ENCODE data around the gene DAB2IP.
A peak's percentile ranks its signal among the peaks of the same experiment; 100 is the strongest.

Gene DAB2IP

DNA sequence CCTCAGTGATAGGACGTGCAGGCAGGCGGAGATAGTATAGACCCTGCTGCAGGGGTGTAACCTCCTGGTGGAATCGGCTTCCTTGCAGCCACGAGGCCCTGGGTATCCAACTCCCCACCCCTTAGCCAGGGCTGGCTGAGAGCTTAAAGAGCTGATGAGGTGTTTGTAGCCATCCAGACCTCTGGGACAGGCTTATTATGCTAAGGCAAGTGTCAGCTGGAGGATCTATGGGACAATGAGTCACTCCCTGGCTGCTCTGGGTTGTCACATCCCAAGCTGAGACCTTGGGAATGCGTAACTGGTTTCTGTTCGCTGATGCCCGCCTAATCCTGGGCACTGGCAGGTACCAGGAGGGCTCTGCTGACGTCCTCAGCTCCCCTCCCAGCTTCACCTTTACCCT lies 38.9 kb downstream of the DAB2IP start:
- peaks cover 3 to 6% of the 10 kb centered on the region in 2 donors for H3K4me1 ChIP-seq (ENCODE audit: control insufficient read depth in 1 of 2, insufficient read depth in 2 of 2, low read length in 2 of 2)
- H3K9ac ChIP-seq (ENCODE audit: low read depth in 1 of 2, low read length in 2 of 2): no peak overlapping the region
- H3K4me3 ChIP-seq (ENCODE audit: low read depth in 1 of 2, low read length in 2 of 2): no peak overlapping the region
- no peaks in the 10 kb centered on the region for H3K9me3 ChIP-seq (ENCODE audit: control insufficient read depth in 1 of 2, low read length in 2 of 2)
- H3K27me3 ChIP-seq (ENCODE audit: control insufficient read depth in 1 of 2, insufficient read depth in 2 of 2, low read length in 2 of 2): no peaks in the 10 kb centered on the region
- H3K27ac ChIP-seq (ENCODE audit: low read depth, low read length): no peak overlapping the region
- no peaks in the 10 kb centered on the region for H3K36me3 ChIP-seq (ENCODE audit: control insufficient read depth in 1 of 2, insufficient read depth in 2 of 2, low read length in 2 of 2)

DNA sequence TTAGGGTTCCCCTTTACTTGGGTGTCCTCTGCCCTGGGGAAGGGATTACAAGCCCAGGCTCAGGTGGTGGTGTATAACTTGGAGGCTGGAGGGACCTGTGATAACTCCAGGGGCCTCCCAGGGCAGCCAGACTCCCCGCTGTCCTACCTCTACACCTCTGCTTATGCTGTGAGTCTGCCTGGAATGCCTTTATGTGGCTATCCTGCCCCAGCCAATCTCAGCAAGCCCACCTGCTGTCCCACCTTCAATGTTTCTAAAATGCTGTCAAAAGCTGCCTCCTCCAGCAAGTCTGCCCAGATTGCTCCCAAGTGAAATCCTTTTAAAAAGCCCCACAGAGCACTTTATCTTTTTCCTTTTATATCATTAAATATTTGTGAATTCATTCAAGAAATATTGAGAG lies 39.3 kb downstream of the DAB2IP start:
- no peak overlapping the region for H3K4me3 ChIP-seq (ENCODE audit: low read depth in 1 of 2, low read length in 2 of 2)
- no peak overlapping the region for H3K27ac ChIP-seq (ENCODE audit: low read depth, low read length)
- no peak overlapping the region for H3K9ac ChIP-seq (ENCODE audit: low read depth in 1 of 2, low read length in 2 of 2)
- no peaks in the 10 kb centered on the region for H3K9me3 ChIP-seq (ENCODE audit: control insufficient read depth in 1 of 2, low read length in 2 of 2)
- H3K36me3 ChIP-seq (ENCODE audit: control insufficient read depth in 1 of 2, insufficient read depth in 2 of 2, low read length in 2 of 2): no peaks in the 10 kb centered on the region
- H3K27me3 ChIP-seq (ENCODE audit: control insufficient read depth in 1 of 2, insufficient read depth in 2 of 2, low read length in 2 of 2): no peaks in the 10 kb centered on the region
- H3K4me1 ChIP-seq (ENCODE audit: control insufficient read depth in 1 of 2, insufficient read depth in 2 of 2, low read length in 2 of 2): peaks cover 3 to 6% of the 10 kb centered on the region in 2 donors

DNA sequence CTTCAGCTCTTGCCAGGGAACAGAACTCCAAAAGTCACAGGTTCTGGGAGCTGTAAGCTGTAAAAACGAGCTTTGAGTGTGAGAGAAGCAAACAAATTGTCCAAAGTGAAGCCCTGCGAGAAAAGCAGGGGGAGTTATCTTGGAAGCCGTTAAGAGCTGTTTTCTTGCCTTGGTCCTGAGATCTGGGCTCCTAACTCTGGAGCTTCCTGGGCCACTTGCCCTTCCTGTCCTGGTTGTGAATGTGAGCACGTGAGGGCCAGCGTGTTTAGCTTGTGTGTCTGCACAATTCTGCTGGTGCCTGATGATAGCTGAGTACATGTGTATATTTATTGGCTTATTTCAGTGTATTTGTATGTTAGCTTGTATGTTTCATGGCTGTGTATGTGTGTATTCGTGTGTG lies 40.5 kb downstream of the DAB2IP start:
- peaks cover 3 to 6% of the 10 kb centered on the region in 2 donors for H3K4me1 ChIP-seq (ENCODE audit: control insufficient read depth in 1 of 2, insufficient read depth in 2 of 2, low read length in 2 of 2)
- no peak overlapping the region for H3K27ac ChIP-seq (ENCODE audit: low read depth, low read length)
- H3K36me3 ChIP-seq (ENCODE audit: control insufficient read depth in 1 of 2, insufficient read depth in 2 of 2, low read length in 2 of 2): no peaks in the 10 kb centered on the region
- no peaks in the 10 kb centered on the region for H3K27me3 ChIP-seq (ENCODE audit: control insufficient read depth in 1 of 2, insufficient read depth in 2 of 2, low read length in 2 of 2)
- H3K9ac ChIP-seq (ENCODE audit: low read depth in 1 of 2, low read length in 2 of 2): no peak overlapping the region
- no peaks in the 10 kb centered on the region for H3K9me3 ChIP-seq (ENCODE audit: control insufficient read depth in 1 of 2, low read length in 2 of 2)
- no peak overlapping the region for H3K4me3 ChIP-seq (ENCODE audit: low read depth in 1 of 2, low read length in 2 of 2)

DNA sequence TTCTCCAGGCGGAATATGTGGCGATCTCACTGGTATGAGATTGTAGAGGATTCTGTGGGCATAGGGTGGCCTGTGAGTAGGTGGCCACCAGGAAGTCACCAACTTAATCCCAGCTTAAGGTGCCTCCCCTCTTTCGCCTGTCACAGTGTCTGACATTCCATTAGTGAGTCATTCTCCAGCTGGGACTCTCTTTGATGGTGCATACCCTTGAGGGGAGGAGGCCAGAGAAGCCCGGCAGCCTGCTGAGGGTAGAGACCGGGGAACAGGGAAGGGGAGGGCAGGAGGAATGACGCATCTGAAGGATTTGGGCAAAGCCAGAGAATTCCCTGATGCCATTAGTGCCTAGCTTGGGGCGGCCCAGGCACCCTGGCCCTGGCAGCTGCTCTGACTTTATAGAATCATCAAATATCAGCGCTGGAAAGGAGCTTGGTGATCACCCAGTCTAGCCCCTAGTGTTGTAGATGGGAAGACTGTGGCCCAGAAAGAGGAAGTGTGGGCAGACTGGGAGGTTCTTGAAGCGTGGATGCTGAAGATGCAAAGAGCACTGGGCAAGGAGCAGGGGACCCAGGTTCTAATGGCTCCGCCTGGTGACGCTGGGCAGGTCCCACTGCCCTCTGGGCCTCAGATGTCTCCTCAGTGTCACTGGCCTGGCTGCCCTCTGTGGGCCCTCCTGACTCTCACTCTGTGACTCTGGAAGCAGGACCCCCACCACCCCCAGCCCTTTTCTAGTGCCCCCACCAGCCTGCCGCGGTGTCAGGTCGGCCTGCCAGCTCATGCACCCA lies 41.4 kb downstream of the DAB2IP start:
- H3K27ac ChIP-seq (ENCODE audit: low read depth, low read length): peak overlapping the region; percentile 10
- no peaks in the 10 kb centered on the region for H3K36me3 ChIP-seq (ENCODE audit: control insufficient read depth in 1 of 2, insufficient read depth in 2 of 2, low read length in 2 of 2)

DNA sequence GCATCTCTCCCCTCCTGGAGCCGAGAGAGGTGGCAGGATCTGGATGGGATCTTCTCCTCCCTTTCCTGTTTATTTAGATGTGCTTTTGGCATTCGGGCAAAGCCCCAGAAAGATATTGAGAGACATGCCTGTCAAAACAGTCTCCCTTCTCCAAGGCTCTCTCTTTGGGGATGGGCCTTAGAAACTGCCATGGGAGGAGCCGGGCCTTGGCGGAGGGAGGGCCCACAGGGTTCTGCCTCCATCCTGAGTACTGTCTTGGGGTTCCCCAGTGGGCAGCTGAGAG lies 41.9 kb downstream of the DAB2IP start:
- H3K4me3 ChIP-seq (ENCODE audit: low read depth in 1 of 2, low read length in 2 of 2): no peak overlapping the region
- H3K4me1 ChIP-seq (ENCODE audit: control insufficient read depth in 1 of 2, insufficient read depth in 2 of 2, low read length in 2 of 2): peaks cover 6 to 7% of the 10 kb centered on the region in 2 donors
- H3K9me3 ChIP-seq (ENCODE audit: control insufficient read depth in 1 of 2, low read length in 2 of 2): no peaks in the 10 kb centered on the region
- peaks cover 0 to 4% of the 10 kb centered on the region in 2 donors for H3K27me3 ChIP-seq (ENCODE audit: control insufficient read depth in 1 of 2, insufficient read depth in 2 of 2, low read length in 2 of 2)
- no peak overlapping the region for H3K27ac ChIP-seq (ENCODE audit: low read depth, low read length)
- no peak overlapping the region for H3K9ac ChIP-seq (ENCODE audit: low read depth in 1 of 2, low read length in 2 of 2)
- no peaks in the 10 kb centered on the region for H3K36me3 ChIP-seq (ENCODE audit: control insufficient read depth in 1 of 2, insufficient read depth in 2 of 2, low read length in 2 of 2)

More for the DNA sequence above, 41.4 kb downstream of the DAB2IP start:
- Histone ChIP-seq H3K9me3 (ENCODE audit: control insufficient read depth in 1 of 2, low read length in 2 of 2) (no peaks in the 10 kb centered on the region), H3K27me3 (ENCODE audit: control insufficient read depth in 1 of 2, insufficient read depth in 2 of 2, low read length in 2 of 2) (no peaks in the 10 kb centered on the region), H3K4me1 (ENCODE audit: control insufficient read depth in 1 of 2, insufficient read depth in 2 of 2, low read length in 2 of 2) (peaks cover 3 to 6% of the 10 kb centered on the region in 2 donors), H3K9ac (ENCODE audit: low read depth in 1 of 2, low read length in 2 of 2) (no peak overlapping the region), H3K4me3 (ENCODE audit: low read depth in 1 of 2, low read length in 2 of 2) (no peak overlapping the region)

DNA sequence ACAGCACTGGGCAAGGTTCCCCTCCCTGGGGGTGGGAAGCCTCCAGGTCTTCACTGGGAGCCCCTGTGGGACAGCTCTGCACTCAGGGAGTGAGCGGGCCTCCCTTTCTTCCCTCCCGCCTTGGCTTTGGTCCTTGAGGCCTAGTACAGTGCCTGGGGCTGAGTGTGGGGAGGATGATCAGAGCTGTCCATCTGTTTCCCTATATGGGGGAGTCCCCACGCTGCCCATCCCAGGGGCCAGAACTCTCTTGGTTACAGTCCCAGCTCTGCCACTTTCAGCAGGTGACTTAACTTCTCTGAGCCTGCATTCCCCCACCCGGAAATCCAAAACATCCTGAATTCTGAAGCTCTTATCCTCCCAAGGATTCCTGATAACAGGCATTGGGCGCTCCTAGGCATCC lies 42.6 kb downstream of the DAB2IP start:
- Histone ChIP-seq H3K4me3 (ENCODE audit: low read depth in 1 of 2, low read length in 2 of 2) (no peak overlapping the region), H3K27ac (ENCODE audit: low read depth, low read length) (no peak overlapping the region), H3K9me3 (ENCODE audit: control insufficient read depth in 1 of 2, low read length in 2 of 2) (no peaks in the 10 kb centered on the region), H3K9ac (ENCODE audit: low read depth in 1 of 2, low read length in 2 of 2) (no peak overlapping the region), H3K36me3 (ENCODE audit: control insufficient read depth in 1 of 2, insufficient read depth in 2 of 2, low read length in 2 of 2) (no peaks in the 10 kb centered on the region), H3K4me1 (ENCODE audit: control insufficient read depth in 1 of 2, insufficient read depth in 2 of 2, low read length in 2 of 2) (peaks cover 6 to 10% of the 10 kb centered on the region in 2 donors), H3K27me3 (ENCODE audit: control insufficient read depth in 1 of 2, insufficient read depth in 2 of 2, low read length in 2 of 2) (peaks cover 0 to 6% of the 10 kb centered on the region in 2 donors)

DNA sequence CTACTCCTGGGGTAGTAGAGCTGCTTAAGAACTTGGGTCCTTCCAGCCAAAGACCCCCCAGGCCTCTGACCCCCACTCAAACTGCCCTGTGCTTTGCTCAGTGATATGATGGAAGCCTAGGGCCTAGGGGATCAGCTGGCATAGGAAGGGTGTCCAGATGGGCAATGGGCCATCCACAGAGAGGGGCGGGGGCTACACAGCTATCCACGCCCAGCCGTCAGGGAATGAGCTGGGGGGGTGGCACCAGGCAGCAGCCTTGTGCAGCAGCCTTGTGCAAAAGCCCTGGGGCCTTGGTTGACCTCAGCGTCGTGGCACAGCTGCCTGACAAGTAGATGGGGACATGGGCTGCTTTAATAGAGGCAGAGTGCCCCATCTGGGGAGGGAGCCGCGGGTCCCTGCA lies 43.2 kb downstream of the DAB2IP start:
- Histone ChIP-seq H3K9ac (ENCODE audit: low read depth in 1 of 2, low read length in 2 of 2) (no peak overlapping the region), H3K27ac (ENCODE audit: low read depth, low read length) (no peak overlapping the region), H3K9me3 (ENCODE audit: control insufficient read depth in 1 of 2, low read length in 2 of 2) (no peaks in the 10 kb centered on the region)

DNA sequence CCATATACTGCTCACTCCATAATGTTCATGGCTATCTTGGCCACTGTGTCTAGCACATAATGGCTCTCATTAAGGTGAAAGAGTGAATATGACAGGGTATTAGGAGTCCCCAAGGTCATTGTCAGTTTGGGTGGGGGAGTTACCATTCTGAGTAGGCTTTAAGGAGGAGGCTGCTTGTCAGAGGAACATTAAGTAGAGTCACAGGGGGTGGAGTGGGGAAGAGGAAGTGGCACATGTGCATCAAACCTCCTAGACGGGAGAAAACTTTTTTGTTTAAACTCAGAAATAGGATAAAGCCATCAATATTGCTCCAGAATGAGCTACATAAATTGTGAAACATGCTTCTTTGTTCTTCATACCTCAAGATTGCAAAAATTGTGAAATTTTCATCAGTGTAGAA lies 45.5 kb downstream of the DAB2IP start:
- peaks cover 15 to 18% of the 10 kb centered on the region in 2 donors for H3K4me1 ChIP-seq (ENCODE audit: control insufficient read depth in 1 of 2, insufficient read depth in 2 of 2, low read length in 2 of 2)
- no peak overlapping the region for H3K4me3 ChIP-seq (ENCODE audit: low read depth in 1 of 2, low read length in 2 of 2)
- H3K36me3 ChIP-seq (ENCODE audit: control insufficient read depth in 1 of 2, insufficient read depth in 2 of 2, low read length in 2 of 2): no peaks in the 10 kb centered on the region
- no peaks in the 10 kb centered on the region for H3K9me3 ChIP-seq (ENCODE audit: control insufficient read depth in 1 of 2, low read length in 2 of 2)
- peaks cover 0 to 13% of the 10 kb centered on the region in 2 donors for H3K27me3 ChIP-seq (ENCODE audit: control insufficient read depth in 1 of 2, insufficient read depth in 2 of 2, low read length in 2 of 2)
- H3K27ac ChIP-seq (ENCODE audit: low read depth, low read length): no peak overlapping the region
- H3K9ac ChIP-seq (ENCODE audit: low read depth in 1 of 2, low read length in 2 of 2): no peak overlapping the region

More for the DNA sequence above, 43.2 kb downstream of the DAB2IP start:
- no peak overlapping the region for H3K4me3 ChIP-seq (ENCODE audit: low read depth in 1 of 2, low read length in 2 of 2)
- peaks cover 6 to 11% of the 10 kb centered on the region in 2 donors for H3K4me1 ChIP-seq (ENCODE audit: control insufficient read depth in 1 of 2, insufficient read depth in 2 of 2, low read length in 2 of 2)
- H3K36me3 ChIP-seq (ENCODE audit: control insufficient read depth in 1 of 2, insufficient read depth in 2 of 2, low read length in 2 of 2): no peaks in the 10 kb centered on the region
- H3K27me3 ChIP-seq (ENCODE audit: control insufficient read depth in 1 of 2, insufficient read depth in 2 of 2, low read length in 2 of 2): peaks cover 0 to 6% of the 10 kb centered on the region in 2 donors

DNA sequence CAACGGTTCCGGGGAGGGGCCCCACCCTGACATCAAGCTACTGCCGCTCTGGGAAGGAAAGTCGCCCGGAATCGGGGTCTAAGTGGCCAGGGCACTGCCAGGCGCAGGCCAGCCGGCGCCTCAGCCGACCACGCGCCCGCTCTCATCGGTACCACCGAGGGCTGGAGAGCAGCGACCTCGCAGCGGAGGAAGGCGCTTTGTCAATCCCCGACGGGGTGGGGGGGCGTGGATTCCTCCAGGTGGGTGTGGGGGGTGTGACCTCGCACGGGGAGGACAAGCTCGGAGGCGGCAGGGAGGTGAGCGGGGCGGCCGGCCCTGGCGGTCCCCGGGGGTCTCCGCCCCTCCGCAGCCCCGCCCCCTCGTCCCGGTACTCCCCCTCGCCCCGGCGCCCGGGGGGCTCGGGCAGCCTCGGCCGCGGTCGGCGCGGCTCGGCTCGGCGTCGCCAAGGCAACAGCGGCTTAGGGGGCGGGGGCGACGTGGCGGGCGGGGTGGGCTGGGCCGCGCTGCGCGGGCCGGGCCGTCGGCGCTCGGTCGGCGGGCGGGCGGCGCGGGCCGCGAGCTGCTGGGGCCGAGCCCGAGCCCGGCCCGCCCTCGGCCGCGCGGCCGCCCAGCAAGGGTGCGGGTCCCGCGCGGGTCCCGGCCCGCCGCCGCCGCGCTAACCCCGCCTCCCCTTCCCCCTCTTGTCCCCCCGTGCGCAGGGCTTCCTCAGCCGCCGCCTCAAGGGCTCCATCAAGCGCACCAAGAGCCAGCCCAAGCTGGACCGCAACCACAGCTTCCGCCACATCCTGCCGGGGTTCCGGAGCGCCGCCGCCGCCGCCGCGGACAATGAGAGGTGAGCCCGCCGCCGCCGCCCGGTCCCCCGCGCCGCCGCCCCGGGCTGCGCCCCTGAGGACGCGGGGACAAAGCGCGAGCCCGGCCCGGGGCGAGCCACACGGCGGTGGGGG lies 47.5 kb downstream of the DAB2IP start:
- Histone ChIP-seq H3K9me3 (ENCODE audit: control insufficient read depth in 1 of 2, low read length in 2 of 2) (no peaks in the 10 kb centered on the region), H3K9ac (ENCODE audit: low read depth in 1 of 2, low read length in 2 of 2) (no peak overlapping the region), H3K27ac (ENCODE audit: low read depth, low read length) (no peak overlapping the region), H3K4me1 (ENCODE audit: control insufficient read depth in 1 of 2, insufficient read depth in 2 of 2, low read length in 2 of 2) (peaks cover 9 to 18% of the 10 kb centered on the region in 2 donors), H3K27me3 (ENCODE audit: control insufficient read depth in 1 of 2, insufficient read depth in 2 of 2, low read length in 2 of 2) (peaks cover 0 to 13% of the 10 kb centered on the region in 2 donors), H3K4me3 (ENCODE audit: low read depth in 1 of 2, low read length in 2 of 2) (peak overlapping the region; percentile 55 to 66), H3K36me3 (ENCODE audit: control insufficient read depth in 1 of 2, insufficient read depth in 2 of 2, low read length in 2 of 2) (no peaks in the 10 kb centered on the region)

DNA sequence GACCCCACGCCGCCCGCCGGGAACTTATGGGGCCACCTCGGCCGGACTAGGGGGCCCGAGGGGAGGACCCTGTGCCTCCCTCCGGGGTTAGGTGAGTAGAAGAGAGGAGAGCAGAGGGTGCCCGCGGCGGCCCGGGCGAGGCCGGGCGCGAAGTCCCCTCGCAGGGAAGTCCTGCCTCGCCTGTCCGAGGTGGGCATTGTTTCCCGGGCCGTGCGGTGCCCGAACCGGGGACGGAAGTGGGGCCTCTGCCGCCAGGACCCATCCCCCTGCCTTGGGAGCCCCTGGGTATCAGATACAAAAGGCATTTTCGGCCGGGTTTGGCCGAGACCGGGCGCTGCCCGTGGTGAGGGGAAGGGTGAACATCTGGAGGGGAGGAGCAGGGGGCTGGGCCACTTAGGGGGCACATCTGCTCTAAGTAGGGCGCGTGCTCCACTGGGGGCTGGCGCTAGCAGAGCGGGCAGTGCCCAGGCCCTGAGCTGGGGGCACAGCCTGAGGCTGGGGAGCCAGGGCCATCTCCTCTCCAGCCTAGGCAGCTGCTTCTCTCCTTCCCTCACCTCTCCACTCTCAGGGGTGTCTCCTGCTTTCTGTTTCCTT lies 48.2 kb downstream of the DAB2IP start:
- Histone ChIP-seq H3K9ac (ENCODE audit: low read depth in 1 of 2, low read length in 2 of 2) (peak overlapping the region; percentile 36 to 47), H3K27ac (ENCODE audit: low read depth, low read length) (peak overlapping the region; percentile 44), H3K9me3 (ENCODE audit: control insufficient read depth in 1 of 2, low read length in 2 of 2) (no peaks in the 10 kb centered on the region), H3K4me1 (ENCODE audit: control insufficient read depth in 1 of 2, insufficient read depth in 2 of 2, low read length in 2 of 2) (peaks cover 9 to 18% of the 10 kb centered on the region in 2 donors), H3K27me3 (ENCODE audit: control insufficient read depth in 1 of 2, insufficient read depth in 2 of 2, low read length in 2 of 2) (peaks cover 0 to 13% of the 10 kb centered on the region in 2 donors), H3K4me3 (ENCODE audit: low read depth in 1 of 2, low read length in 2 of 2) (peak overlapping the region; percentile 55 to 66), H3K36me3 (ENCODE audit: control insufficient read depth in 1 of 2, insufficient read depth in 2 of 2, low read length in 2 of 2) (no peaks in the 10 kb centered on the region)

Measured in duodenal mucosa (tissue), 2 donors.